Naive thymus-derived CD8-positive, alpha-beta T cell (primary cell): ENCODE data around the gene DIS3L. TPM values are rescaled to one million over a fixed set of nuclear protein-coding genes. Genes with fewer than 3 reads are reported as not detected.
"Not testable (repeated sequence)": the region's sequence is repeated elsewhere in the genome, so short reads cannot be mapped to it uniquely, and the experiment has no call there.

Source experiments
- ATAC-seq, 2 donors: fragments of 150-1000 bp; cut with Tn5 transposase in 1 of 2; sonication (Bioruptor Pico), chemical (Tn5 transposase) in 1 of 2; 1 replicate in 1 of 2; 2 replicates in 1 of 2; pipeline ENCODE4 v1.10.0; 2021; ENCODE audit warnings: mild to moderate bottlenecking in 2 of 2, moderate library complexity in 2 of 2
- POLR2A ChIA-PET: fragments of 350-600 bp; sonication (Branson Sonifier 250); formaldehyde crosslinking; loops from one replicate; lab custom pipeline; 2021; ENCODE audit warnings: antibody characterized with exemption; lab: Charles Lee
- DNase-seq, 10 donors: peaks; one replicate each; pipeline versions ENCODE4 v3.0.0 to v3.0.0-alpha.2; 2020 to 2022
- H3K27ac Mint-ChIP-seq, 10 donors: one replicate each; pipeline ENCODE4 v1.8.0; 2020 to 2022; ENCODE audit warnings: mild to moderate bottlenecking in 10 of 10, mixed read lengths in 10 of 10, moderate library complexity in 4 of 10, inconsistent platforms in 1 of 10
- H3K27me3 Mint-ChIP-seq, 5 donors: one replicate each; pipeline ENCODE4 v1.8.0; 2021 to 2022; ENCODE audit warnings: mixed read lengths in 5 of 5
- H3K36me3 Mint-ChIP-seq, 3 donors: one replicate each; pipeline ENCODE4 v1.8.0; 2020 to 2022; ENCODE audit warnings: mixed read lengths in 3 of 3, mild to moderate bottlenecking in 2 of 3, inconsistent platforms in 1 of 3
- H3K4me1 Mint-ChIP-seq, 4 donors: one replicate each; pipeline ENCODE4 v1.8.0; 2021 to 2022; ENCODE audit warnings: mixed read lengths in 4 of 4
- H3K4me3 Mint-ChIP-seq, 10 donors: one replicate each; pipeline ENCODE4 v1.8.0; 2020 to 2022; ENCODE audit warnings: mild to moderate bottlenecking in 10 of 10, mixed read lengths in 10 of 10, moderate library complexity in 6 of 10, inconsistent platforms in 1 of 10
- H3K9me3 Mint-ChIP-seq, 9 donors: one replicate each; pipeline ENCODE4 v1.8.0; 2020 to 2022; ENCODE audit warnings: mixed read lengths in 9 of 9, mild to moderate bottlenecking in 3 of 9, inconsistent platforms in 1 of 9, moderate library complexity in 1 of 9
- polyA plus RNA-seq, 3 donors: library from polyadenylated mRNA; unstranded; fragments of 300-500 nt; fragmentation: Illumina TruSeq; gene quantifications; one replicate each; pipeline ENCODE4 v1.2.3, GENCODE V29; 2021
- total RNA-seq, 8 experiments: library from RNA in 2 of 8; stranded (reverse) in 2 of 8; gene quantifications; one replicate each; pipeline ENCODE4 v1.2.3 and lab custom pipeline; 2021 to 2026

DIS3L gene
- total and polyA plus RNA-seq, 5 experiments from 2014 or later = 25.5 to 41.0 (median 39.8) TPM

GRCh38 chr15:66381376-66381775 is 88.0 kb downstream of the DIS3L start:
- DNase-seq, H3K27me3 Mint-ChIP-seq, H3K4me3 Mint-ChIP-seq, POLR2A ChIA-PET, H3K27ac Mint-ChIP-seq, H3K36me3 Mint-ChIP-seq, ATAC-seq, H3K9me3 Mint-ChIP-seq: not testable (repeated sequence)
- peaks cover 7 to 15% (median 14%) of the 10 kb centered on the region in 4 donors for H3K4me1 Mint-ChIP-seq

Other genes with a start within 250 kb of the DIS3L start
- not detected for gene MEGF11, start 39.8 kb upstream of the DIS3L start, total RNA-seq
- gene MEGF11, start 39.8 kb upstream of the DIS3L start, polyA plus RNA-seq = not detected
- gene TIPIN, start 63.1 kb downstream of the DIS3L start, total RNA-seq = 10 to 100 TPM; 13.6 to 14.4 TPM
- 10 to 100 TPM in 2 of 3 donors, 1 to 10 TPM in 1; 9.0 to 12.1 (median 10.3) TPM for gene TIPIN, start 63.1 kb downstream of the DIS3L start, polyA plus RNA-seq
- gene MAP2K1, start 93.3 kb downstream of the DIS3L start, total RNA-seq = 10 to 100 TPM; 49.3 to 50.8 TPM
- 10 to 100 TPM; 34.7 to 41.7 (median 39.3) TPM for gene MAP2K1, start 93.3 kb downstream of the DIS3L start, polyA plus RNA-seq
- 10 to 100 TPM; 42.0 to 49.3 TPM for gene SNAPC5, start 204.2 kb downstream of the DIS3L start, total RNA-seq
- gene SNAPC5, start 204.2 kb downstream of the DIS3L start, polyA plus RNA-seq = 10 to 100 TPM; 60.4 to 76.0 (median 69.6) TPM
- 1,000 to 10,000 TPM; 3,846 to 3,880 TPM for gene RPL4, start 211.3 kb downstream of the DIS3L start, total RNA-seq
- 1,000 to 10,000 TPM; 1,518 to 1,766 (median 1,686) TPM for gene RPL4, start 211.3 kb downstream of the DIS3L start, polyA plus RNA-seq
- gene ZWILCH, start 211.8 kb downstream of the DIS3L start, total RNA-seq = 10 to 100 TPM in 1 of 2 experiments, 1 to 10 TPM in 1; 7.2 to 12.8 TPM
- gene ZWILCH, start 211.8 kb downstream of the DIS3L start, polyA plus RNA-seq = 1 to 10 TPM; 5.9 to 6.7 (median 6.4) TPM